CD14-positive monocyte (primary cell): ENCODE data around the gene ENOPH1. TPM values are rescaled to one million over a fixed set of nuclear protein-coding genes. Genes with fewer than 3 reads are reported as not detected.
A peak's percentile ranks its signal among the peaks of the same experiment; 100 is the strongest.

Experiments used
- DNase-seq, 3 donors: peaks; one replicate each; pipeline ENCODE4 v3.0.0-alpha.2; 2011 to 2022
- H2AFZ ChIP-seq: 2 replicates; pipeline ENCODE4 v1.6.0; 2012; ENCODE audit warnings: mild to moderate bottlenecking, low read depth, low read length, inconsistent platforms; ENCODE audit not compliant: insufficient read depth, poor library complexity, severe bottlenecking
- H3K27ac ChIP-seq, 2 donors: 1 replicate in 1 of 2; 2 replicates in 1 of 2; pipeline ENCODE4 v1.5.1; 2012 to 2013; ENCODE audit warnings: low read length in 2 of 2, control low read depth in 1 of 2, inconsistent platforms in 1 of 2, low read depth in 1 of 2, mild to moderate bottlenecking in 1 of 2
- H3K27me3 ChIP-seq, 2 donors: one replicate each; pipeline versions ENCODE4 v1.6.0 to v1.6.1; 2011 to 2013; ENCODE audit warnings: low read length in 2 of 2; ENCODE audit not compliant: control insufficient read depth in 2 of 2, insufficient read depth in 2 of 2
- H3K36me3 ChIP-seq, 2 donors: replicated peaks in 1 of 2; 1 replicate in 1 of 2; 2 replicates in 1 of 2; pipeline versions ENCODE4 v1.5.1 to v1.6.1; 2012 to 2013; ENCODE audit warnings: low read length in 2 of 2, control low read depth in 1 of 2, inconsistent platforms in 1 of 2, mild to moderate bottlenecking in 1 of 2; ENCODE audit not compliant: insufficient read depth in 2 of 2, control insufficient read depth in 1 of 2
- H3K4me1 ChIP-seq, 2 donors: 1 replicate in 1 of 2; 2 replicates in 1 of 2; pipeline versions ENCODE4 v1.5.1 to v1.6.1; 2012 to 2013; ENCODE audit warnings: low read length in 2 of 2, control low read depth in 1 of 2, inconsistent platforms in 1 of 2, mild to moderate bottlenecking in 1 of 2, moderate library complexity in 1 of 2; ENCODE audit not compliant: insufficient read depth in 2 of 2, control insufficient read depth in 1 of 2
- H3K4me2 ChIP-seq: replicated peaks from 2 replicates; pipeline ENCODE3; 2012; ENCODE audit warnings: low read length, moderate library complexity, mild to moderate bottlenecking; ENCODE audit not compliant: poor library complexity, severe bottlenecking; ENCODE audit errors: extremely low read depth
- H3K4me3 ChIP-seq, 3 experiments: fragments of 200-600 bp in 1 of 3; sonication (generic) in 1 of 3; replicated peaks in 1 of 3; 1 replicate in 2 of 3; 2 replicates in 1 of 3; pipeline ENCODE4 v1.5.1; 2011 to 2013; ENCODE audit warnings: low read length in 3 of 3, mild to moderate bottlenecking in 3 of 3, control low read depth in 2 of 3, low read depth in 2 of 3, inconsistent platforms in 1 of 3, moderate library complexity in 1 of 3
- H3K79me2 ChIP-seq: 2 replicates; pipeline ENCODE4 v1.6.0; 2012; ENCODE audit warnings: mild to moderate bottlenecking, control low read depth, inconsistent platforms, low read length, moderate library complexity; ENCODE audit not compliant: insufficient read depth
- H3K9ac ChIP-seq: 2 replicates; pipeline ENCODE4 v1.6.0; 2017; ENCODE audit warnings: low read length, mild to moderate bottlenecking; ENCODE audit not compliant: insufficient read depth, poor library complexity, severe bottlenecking
- H3K9me3 ChIP-seq, 2 donors: replicated peaks in 1 of 2; 1 replicate in 1 of 2; 2 replicates in 1 of 2; pipeline versions ENCODE4 v1.5.1 to v1.6.1; 2012 to 2013; ENCODE audit warnings: low read length in 2 of 2, control low read depth in 1 of 2; ENCODE audit not compliant: control insufficient read depth in 1 of 2, insufficient read depth in 1 of 2
- H4K20me1 ChIP-seq: 2 replicates; pipeline ENCODE4 v1.6.0; 2012; ENCODE audit warnings: mild to moderate bottlenecking, low read length, control low read depth, moderate library complexity; ENCODE audit not compliant: insufficient read depth
- H3K27ac Mint-ChIP-seq, 7 donors: one replicate each; pipeline ENCODE4 v1.8.0; 2020; ENCODE audit warnings: mild to moderate bottlenecking in 7 of 7, mixed read lengths in 7 of 7, moderate library complexity in 6 of 7, inconsistent platforms in 2 of 7
- H3K27me3 Mint-ChIP-seq, 3 donors: one replicate each; pipeline ENCODE4 v1.8.0; 2021 to 2022; ENCODE audit warnings: low read depth in 3 of 3, mild to moderate bottlenecking in 3 of 3, mixed read lengths in 3 of 3, moderate library complexity in 3 of 3, inconsistent platforms in 1 of 3
- H3K36me3 Mint-ChIP-seq, 2 donors: one replicate each; pipeline ENCODE4 v1.8.0; 2020; ENCODE audit warnings: mixed read lengths in 2 of 2, inconsistent platforms in 1 of 2, mild to moderate bottlenecking in 1 of 2
- H3K4me1 Mint-ChIP-seq: one replicate; pipeline ENCODE4 v1.8.0; 2020; ENCODE audit warnings: mild to moderate bottlenecking, mixed read lengths
- H3K4me3 Mint-ChIP-seq, 2 donors: one replicate each; pipeline ENCODE4 v1.8.0; 2020; ENCODE audit warnings: mild to moderate bottlenecking in 2 of 2, mixed read lengths in 2 of 2, moderate library complexity in 1 of 2
- H3K9me3 Mint-ChIP-seq, 7 donors: one replicate each; pipeline ENCODE4 v1.8.0; 2020 to 2022; ENCODE audit warnings: mixed read lengths in 7 of 7, mild to moderate bottlenecking in 6 of 7, moderate library complexity in 6 of 7, inconsistent platforms in 2 of 7
- CTCF ChIP-seq: fragments of 200-600 bp; IDR thresholded peaks from one replicate; pipeline ENCODE4 v1.8.0; 2022; ENCODE audit warnings: antibody characterized with exemption, mild to moderate bottlenecking
- WGBS: methylation state at CpG from one replicate; pipeline ENCODE4 v1.1.5; 2013; ENCODE audit warnings: missing lambda C conversion rate; ENCODE audit not compliant: insufficient coverage; 5-methylcytosine and 5-hydroxymethylcytosine counted together
- intact Hi-C, 2 donors: fragments of 100-400 bp; cut with micrococcal nuclease; formaldehyde crosslinking; loops; one replicate each; pipeline versions ENCODE4 v1.15.0 to v1.15.1; 2023
- polyA plus RNA-seq, 3 donors: library from polyadenylated mRNA; depleted of rRNA in 1 of 3; unstranded in 2 of 3; stranded (reverse) in 1 of 3; fragments of 300-500 nt in 2 of 3; fragments of >200 nt in 1 of 3; fragmentation: Illumina TruSeq in 2 of 3; gene quantifications; 1 replicate in 2 of 3; 2 replicates in 1 of 3; pipeline ENCODE4 v1.2.3, GENCODE V29; 2012 to 2021

ENOPH1 gene
- polyA plus RNA-seq, 3 donors, result 6.1 to 23.4 (median 22.0) TPM

- 100% methylated on average over 1 of the region's 7 CpGs for WGBS
- Histone ChIP-seq H3K27me3 (no peaks in the 10 kb centered on the region), H3K4me2 (no peak overlapping the region), H3K9ac (no peak overlapping the region), H3K36me3 (peaks cover 62 to 88% of the 10 kb centered on the region in 2 donors), H2AFZ (no peak overlapping the region), H4K20me1 (no peaks in the 10 kb centered on the region), H3K79me2 (peaks cover 5% of the 10 kb centered on the region), H3K4me3 (no peak overlapping the region), H3K27ac (no peak overlapping the region), H3K4me1 (no peaks in the 10 kb centered on the region), H3K9me3 (no peaks in the 10 kb centered on the region)
- Mint-ChIP-seq H3K4me3 (no peak overlapping the region), H3K27me3 (peaks cover 0 to 1% (median 0%) of the 10 kb centered on the region in 3 donors), H3K36me3 (peaks cover 65 to 82% of the 10 kb centered on the region in 2 donors), H3K27ac (peak overlapping the region in 2 of 7 donors; percentile 32 to 48), H3K4me1 (peaks cover 1% of the 10 kb centered on the region), H3K9me3 (no peaks in the 10 kb centered on the region)
- intact Hi-C loops, result no loop called here
- no peak for DNase-seq
- no peak for TF ChIP-seq CTCF
These were observed 21.6 kb downstream of the ENOPH1 start for GRCh38 chr4:82452026-82452425.

- no peak overlapping the region for H3K4me3 Mint-ChIP-seq
- no peaks in the 10 kb centered on the region for H3K4me1 Mint-ChIP-seq
- no peaks in the 10 kb centered on the region for H3K9me3 Mint-ChIP-seq
- H3K4me1 ChIP-seq, result no peaks in the 10 kb centered on the region
- H3K27me3 ChIP-seq, result no peaks in the 10 kb centered on the region
- WGBS, result 100% methylated on average over 1 of the region's 7 CpGs
- no peak for DNase-seq
- H4K20me1 ChIP-seq, result no peaks in the 10 kb centered on the region
- no peak overlapping the region for H3K9ac ChIP-seq
- H3K27ac Mint-ChIP-seq, result peak overlapping the region in 2 of 7 donors; percentile 48 to 67
- no peak overlapping the region for H3K27ac ChIP-seq
- peaks cover 65 to 74% of the 10 kb centered on the region in 2 donors for H3K36me3 Mint-ChIP-seq
- peaks cover 0 to 1% (median 0%) of the 10 kb centered on the region in 3 donors for H3K27me3 Mint-ChIP-seq
- H3K79me2 ChIP-seq, result no peaks in the 10 kb centered on the region
- no peak overlapping the region for H2AFZ ChIP-seq
- H3K36me3 ChIP-seq, result peaks cover 63 to 81% of the 10 kb centered on the region in 2 donors
- no peak overlapping the region for H3K4me3 ChIP-seq
- intact Hi-C loops, result no loop called here
- no peak for TF ChIP-seq CTCF
- no peak overlapping the region for H3K4me2 ChIP-seq
- no peaks in the 10 kb centered on the region for H3K9me3 ChIP-seq
These were observed 26.9 kb downstream of the ENOPH1 start for GRCh38 chr4:82457266-82457665.
